Thyroid gland (tissue), 4 donors: ENCODE results near the gene RPS6KA5.

Source experiments
- CTCF ChIP-seq, 6 experiments: fragments of 200-600 bp in 3 of 6; fragments of 450-650 bp in 3 of 6; sonication (generic) in 3 of 6; IDR thresholded peaks; one replicate each; pipeline ENCODE4 v1.5.1; 2016 to 2019; ENCODE audit warnings: antibody characterized with exemption in 6 of 6, mild to moderate bottlenecking in 2 of 6, inconsistent platforms in 1 of 6, moderate library complexity in 1 of 6
- POLR2A ChIP-seq, 2 donors: fragments of 450-650 bp; IDR thresholded peaks; one replicate each; pipeline ENCODE4 v1.6.1; 2017; ENCODE audit warnings: antibody characterized with exemption in 2 of 2, mild to moderate bottlenecking in 2 of 2, moderate library complexity in 1 of 2

GRCh38 chr14:91032248-91032647 lies 28.2 kb downstream of the RPS6KA5 start:
- TF ChIP-seq CTCF (IDR thresholded peaks at IDR 0.05) (no peak), POLR2A (IDR thresholded peaks at IDR 0.05) (no peak)
